WERI-Rb-1 (cell line): ENCODE data around the gene BAG1.

Experiments
- DNase-seq: peaks from one replicate; pipeline ENCODE4 v3.0.0-alpha.2; 2020
- H3K27ac ChIP-seq: fragments of 250-450 bp; sonication (Bioruptor Pico); 2 replicates; pipeline ENCODE4 v1.5.1; 2020; ENCODE audit warnings: mild to moderate bottlenecking, moderate library complexity
- H3K27me3 ChIP-seq: fragments of 250-450 bp; sonication (Bioruptor Pico); 2 replicates; pipeline ENCODE4 v1.5.1; 2021; ENCODE audit warnings: mild to moderate bottlenecking, low read depth, moderate library complexity; ENCODE audit not compliant: insufficient read depth, severe bottlenecking
- H3K36me3 ChIP-seq: fragments of 250-450 bp; sonication (Bioruptor Pico); 2 replicates; pipeline ENCODE4 v1.5.1; 2020; ENCODE audit warnings: mild to moderate bottlenecking, moderate library complexity
- H3K4me3 ChIP-seq: 2 replicates; pipeline ENCODE4 v1.5.1; 2011; ENCODE audit warnings: low read depth, mild to moderate bottlenecking, control low read depth, low read length
- H3K9me3 ChIP-seq: fragments of 250-450 bp; sonication (Bioruptor Pico); 2 replicates; pipeline ENCODE4 v1.5.1; 2021; ENCODE audit warnings: mild to moderate bottlenecking, moderate library complexity; ENCODE audit not compliant: severe bottlenecking
- TF ChIP-seq, protein P1 (sequence below): IDR thresholded peaks from 2 replicates; pipeline ENCODE4 v1.5.1; 2011; ENCODE audit warnings: low read depth, mild to moderate bottlenecking, control low read depth, inconsistent platforms, low read length

The BAG1 gene

DNA sequence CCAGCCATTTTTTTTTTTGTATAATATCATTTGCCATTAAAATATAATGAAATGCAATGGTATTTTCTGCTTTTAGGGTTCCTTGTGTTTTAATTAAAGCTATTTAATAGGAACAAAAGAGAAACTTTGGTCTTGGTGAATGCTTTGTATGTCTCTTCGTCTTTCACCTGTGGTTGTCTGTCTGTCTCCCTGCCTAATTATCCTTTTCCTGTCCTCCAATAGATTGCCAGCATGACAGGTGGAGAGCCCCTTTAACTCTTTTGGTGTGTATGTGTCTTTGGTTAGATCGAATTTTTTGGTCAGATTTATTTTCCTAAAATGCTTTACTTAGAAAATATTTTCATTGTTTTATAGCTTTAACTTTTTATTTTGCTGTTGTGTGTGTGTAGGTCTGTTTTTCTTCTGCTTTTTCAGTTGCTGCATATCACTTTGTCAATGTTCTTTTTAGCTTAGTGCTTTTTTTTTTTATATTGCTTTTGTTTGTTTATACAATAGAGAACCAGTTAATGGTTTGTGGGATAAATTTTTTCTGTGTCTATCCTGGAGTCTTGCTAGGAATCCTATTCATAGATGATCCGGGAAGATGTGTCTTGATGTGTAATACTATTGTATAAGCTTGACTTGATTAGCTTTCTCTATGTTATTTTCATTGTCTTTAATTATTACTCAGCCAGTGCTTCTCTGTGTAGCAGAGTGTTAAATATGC lies 8.9 kb upstream of the BAG1 start:
- no peak overlapping the region for H3K27ac ChIP-seq
- H3K9me3 ChIP-seq = no peaks in the 10 kb centered on the region
- H3K27me3 ChIP-seq = no peaks in the 10 kb centered on the region
- peaks cover 71% of the 10 kb centered on the region for H3K36me3 ChIP-seq
- TF ChIP-seq, protein P1, sequence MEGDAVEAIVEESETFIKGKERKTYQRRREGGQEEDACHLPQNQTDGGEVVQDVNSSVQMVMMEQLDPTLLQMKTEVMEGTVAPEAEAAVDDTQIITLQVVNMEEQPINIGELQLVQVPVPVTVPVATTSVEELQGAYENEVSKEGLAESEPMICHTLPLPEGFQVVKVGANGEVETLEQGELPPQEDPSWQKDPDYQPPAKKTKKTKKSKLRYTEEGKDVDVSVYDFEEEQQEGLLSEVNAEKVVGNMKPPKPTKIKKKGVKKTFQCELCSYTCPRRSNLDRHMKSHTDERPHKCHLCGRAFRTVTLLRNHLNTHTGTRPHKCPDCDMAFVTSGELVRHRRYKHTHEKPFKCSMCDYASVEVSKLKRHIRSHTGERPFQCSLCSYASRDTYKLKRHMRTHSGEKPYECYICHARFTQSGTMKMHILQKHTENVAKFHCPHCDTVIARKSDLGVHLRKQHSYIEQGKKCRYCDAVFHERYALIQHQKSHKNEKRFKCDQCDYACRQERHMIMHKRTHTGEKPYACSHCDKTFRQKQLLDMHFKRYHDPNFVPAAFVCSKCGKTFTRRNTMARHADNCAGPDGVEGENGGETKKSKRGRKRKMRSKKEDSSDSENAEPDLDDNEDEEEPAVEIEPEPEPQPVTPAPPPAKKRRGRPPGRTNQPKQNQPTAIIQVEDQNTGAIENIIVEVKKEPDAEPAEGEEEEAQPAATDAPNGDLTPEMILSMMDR = no peak
- H3K4me3 ChIP-seq = no peak overlapping the region
- no peak for DNase-seq

DNA sequence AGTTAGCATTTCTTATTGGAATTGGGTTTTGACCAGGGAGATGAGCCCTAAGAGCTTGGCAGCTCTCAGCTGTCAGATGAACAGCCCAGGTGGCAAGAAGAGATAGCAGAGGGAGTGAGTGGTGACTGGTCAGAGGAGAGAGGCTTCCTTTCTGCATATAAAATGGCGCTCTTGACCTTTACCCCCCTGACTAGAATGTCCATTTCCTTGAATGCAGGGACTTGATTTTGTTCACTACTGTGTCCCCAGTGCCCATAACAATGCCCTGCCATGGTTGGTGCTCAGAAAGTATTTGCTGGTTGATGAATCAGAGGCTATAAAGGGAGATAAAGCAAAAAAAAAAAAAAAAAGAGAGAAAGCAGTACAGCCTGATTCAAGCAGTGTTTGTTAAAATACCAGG lies 7.6 kb upstream of the BAG1 start:
- DNase-seq = no peak
- TF ChIP-seq, protein P1 = no peak
- Histone ChIP-seq H3K9me3 (no peaks in the 10 kb centered on the region), H3K4me3 (no peak overlapping the region), H3K27ac (no peak overlapping the region), H3K36me3 (peaks cover 70% of the 10 kb centered on the region), H3K27me3 (no peaks in the 10 kb centered on the region)

DNA sequence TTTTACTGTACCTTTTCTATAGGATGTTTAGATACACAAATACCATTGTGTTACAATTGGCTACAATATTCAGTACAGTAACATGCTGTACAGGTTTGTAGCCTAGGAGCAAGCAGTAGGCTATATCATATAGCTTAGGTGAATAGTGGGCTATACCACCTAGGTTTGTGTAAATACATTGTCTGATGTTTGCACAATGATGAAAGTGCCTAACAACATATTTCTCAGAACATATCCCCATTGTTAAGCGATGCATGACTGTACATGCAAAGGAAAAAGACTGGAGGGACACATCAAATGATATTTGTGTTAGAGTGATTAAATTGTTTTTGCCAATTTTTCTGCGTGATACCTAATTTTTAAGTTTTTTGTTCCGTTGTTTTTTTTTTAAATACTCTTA lies 5.6 kb upstream of the BAG1 start:
- Histone ChIP-seq H3K4me3 (no peak overlapping the region), H3K27ac (no peak overlapping the region), H3K36me3 (peaks cover 65% of the 10 kb centered on the region), H3K27me3 (no peaks in the 10 kb centered on the region), H3K9me3 (no peaks in the 10 kb centered on the region)
- TF ChIP-seq, protein P1 = no peak
- DNase-seq = no peak

DNA sequence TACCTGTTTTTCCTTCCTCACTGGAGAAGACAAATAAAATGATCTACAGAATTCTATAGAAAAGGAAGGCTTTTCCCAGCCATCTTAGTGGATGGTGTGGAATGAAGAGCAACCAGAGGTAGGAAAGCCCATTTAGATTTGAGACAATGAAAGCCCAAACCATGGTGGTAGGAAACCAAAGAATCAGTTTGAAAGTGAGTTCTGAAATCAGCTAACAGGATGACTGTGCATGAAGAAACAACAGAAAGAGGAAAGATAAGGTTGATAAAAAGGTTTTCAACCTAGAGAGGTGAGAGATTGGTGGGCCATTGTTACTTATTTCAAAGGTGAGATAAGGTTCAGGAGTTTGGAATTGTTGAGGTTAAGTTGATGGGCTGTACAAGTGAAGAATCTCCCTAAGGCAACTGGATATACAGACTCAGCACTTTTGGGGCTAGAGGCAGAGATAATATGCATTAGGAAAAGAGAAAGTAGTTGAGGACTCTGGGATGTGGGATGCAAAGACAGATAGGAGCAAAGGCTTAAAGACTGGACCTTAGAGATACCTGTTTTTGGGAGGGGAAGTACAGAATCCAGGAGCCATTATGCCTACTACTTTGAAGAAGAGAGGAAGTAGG lies 2.8 kb upstream of the BAG1 start:
- Histone ChIP-seq H3K4me3 (no peak overlapping the region), H3K27me3 (no peaks in the 10 kb centered on the region), H3K9me3 (no peaks in the 10 kb centered on the region), H3K36me3 (peaks cover 64% of the 10 kb centered on the region), H3K27ac (no peak overlapping the region)
- no peak for DNase-seq
- TF ChIP-seq, protein P1 = no peak

DNA sequence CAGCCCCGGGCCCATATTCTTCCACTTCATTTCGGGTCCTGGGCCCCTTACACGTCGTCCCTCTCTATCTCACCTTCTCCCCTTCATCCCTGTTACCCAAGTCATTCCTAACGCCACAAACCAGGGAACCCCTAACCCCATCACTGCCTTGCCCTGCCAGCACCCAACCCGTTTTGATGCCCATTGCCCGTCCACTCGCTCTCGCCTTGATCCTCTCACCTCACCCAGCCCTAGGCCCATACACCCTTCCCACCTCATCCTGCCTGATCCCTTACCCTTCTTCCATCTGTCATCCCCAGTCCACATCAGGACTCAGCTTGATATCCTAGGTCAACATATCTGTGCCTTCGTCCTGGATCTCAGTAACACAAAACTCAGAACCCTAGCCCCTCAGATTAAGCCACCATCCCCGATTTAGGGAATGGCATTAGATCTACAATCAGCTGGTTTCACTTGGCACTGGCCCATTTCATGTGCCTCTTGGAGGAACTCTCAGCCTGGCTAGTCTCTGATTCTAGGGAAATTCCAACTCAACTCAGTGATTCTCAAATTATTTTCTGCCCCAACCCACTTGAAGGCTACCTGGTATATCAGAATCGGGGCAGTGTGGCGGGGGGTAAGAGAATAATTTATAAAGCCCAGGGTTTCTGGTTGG lies 830 bp upstream of the BAG1 start:
- Histone ChIP-seq H3K27ac (peak overlapping the region; percentile 29), H3K27me3 (no peaks in the 10 kb centered on the region), H3K9me3 (no peaks in the 10 kb centered on the region), H3K36me3 (peaks cover 65% of the 10 kb centered on the region), H3K4me3 (peak overlapping the region; percentile 79)
- TF ChIP-seq, protein P1 = no peak
- DNase-seq = no peak
